SJSA1 (cell line): ENCODE measurements around the gene CLTB. TPM values are rescaled to one million over a fixed set of nuclear protein-coding genes. Genes with fewer than 3 reads are reported as not detected.
"Not testable (repeated sequence)": the region's sequence is repeated elsewhere in the genome, so short reads cannot be mapped to it uniquely, and the experiment has no call there.

Source experiments
- DNase-seq, 2 experiments: peaks; one replicate each; pipeline ENCODE4 v3.0.0-alpha.2; 2015 to 2020; ENCODE audit warnings: low spot score in 2 of 2, low read depth in 1 of 2
- H3K27ac ChIP-seq: fragments of 250-450 bp; sonication (Bioruptor Pico); 2 replicates; pipeline ENCODE4 v1.5.1; 2020; ENCODE audit warnings: mild to moderate bottlenecking, moderate library complexity
- H3K27me3 ChIP-seq: fragments of 250-450 bp; sonication (Bioruptor Pico); replicated peaks from 2 replicates; pipeline ENCODE4 v1.5.1; 2020; ENCODE audit warnings: mild to moderate bottlenecking, moderate library complexity
- H3K36me3 ChIP-seq: fragments of 250-450 bp; sonication (Bioruptor Pico); 2 replicates; pipeline ENCODE4 v1.5.1; 2020; ENCODE audit warnings: mild to moderate bottlenecking
- H3K4me1 ChIP-seq: fragments of 250-450 bp; sonication (Bioruptor Pico); replicated peaks from 2 replicates; pipeline ENCODE4 v1.6.1; 2021; ENCODE audit warnings: mild to moderate bottlenecking
- H3K4me3 ChIP-seq: fragments of 250-450 bp; sonication (Bioruptor Pico); 2 replicates; pipeline ENCODE4 v1.5.1; 2020; ENCODE audit warnings: mild to moderate bottlenecking
- H3K9me3 ChIP-seq: fragments of 250-450 bp; sonication (Bioruptor Pico); replicated peaks from 2 replicates; pipeline ENCODE4 v1.5.1; 2020; ENCODE audit warnings: mild to moderate bottlenecking
- total RNA-seq: library from RNA; depleted of rRNA; stranded (reverse); fragments of >200 nt; shearing (Covaris generic); gene quantifications from 2 replicates; pipeline ENCODE4 v1.2.3, GENCODE V29; 2014

Gene CLTB
- total RNA-seq, 1 experiment from 2014 or later, result 206 TPM

DNA sequence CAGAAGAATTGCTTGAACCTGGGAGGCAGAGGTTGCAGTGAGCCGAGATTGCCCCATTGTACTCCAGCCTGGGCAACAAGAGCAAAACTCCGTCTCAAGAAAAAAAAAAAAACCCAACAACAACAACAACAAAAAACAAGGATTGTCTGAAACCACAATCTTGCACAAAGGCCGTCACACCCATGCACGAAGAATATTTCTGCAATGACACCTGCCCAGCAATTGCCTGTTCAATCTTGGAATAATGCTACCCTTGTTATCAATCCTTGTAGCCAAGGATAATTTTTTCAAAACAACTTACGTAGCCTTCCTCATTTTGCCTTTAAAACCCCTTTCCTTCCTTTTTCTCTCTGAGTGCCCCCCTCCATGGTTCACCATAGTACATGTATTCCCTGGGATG, 3.7 kb upstream of the CLTB start:
- H3K9me3 ChIP-seq, result peaks cover 15% of the 10 kb centered on the region
- peaks cover 9% of the 10 kb centered on the region for H3K36me3 ChIP-seq
- H3K4me3 ChIP-seq, result no peak overlapping the region
- H3K27ac ChIP-seq, result no peak overlapping the region
- peaks cover 20% of the 10 kb centered on the region for H3K4me1 ChIP-seq
- 0 out of 2 replicates have a peak, but pooled peaks cover 5% of the 10 kb centered on the region for H3K27me3 ChIP-seq
- no peak for DNase-seq

DNA sequence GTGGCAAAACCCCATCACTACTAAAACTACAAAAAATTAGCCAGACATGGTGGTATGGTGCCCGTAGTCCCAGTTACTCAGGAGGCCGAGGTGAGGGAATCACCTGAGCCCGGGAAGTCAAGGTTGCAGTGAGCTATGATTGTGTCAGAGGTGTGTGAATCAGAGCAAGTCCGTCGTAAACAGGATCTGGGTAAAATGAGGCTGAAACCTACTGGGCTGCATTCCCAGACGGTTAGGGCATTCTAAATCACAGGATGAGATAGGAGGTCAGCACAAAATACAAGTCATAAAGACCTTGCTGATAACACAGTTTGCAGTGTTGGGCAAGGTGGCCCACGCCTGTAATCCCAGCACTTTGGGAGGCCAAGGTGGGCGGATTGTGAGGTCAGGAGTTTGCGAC, 1.9 kb upstream of the CLTB start:
- Histone ChIP-seq H3K36me3 (peaks cover 9% of the 10 kb centered on the region), H3K4me1 (peaks cover 21% of the 10 kb centered on the region), H3K27me3 (0 out of 2 replicates have a peak, but pooled peaks cover 5% of the 10 kb centered on the region), H3K4me3 (no peak overlapping the region), H3K9me3 (peaks cover 15% of the 10 kb centered on the region), H3K27ac (no peak overlapping the region)
- DNase-seq, result no peak

DNA sequence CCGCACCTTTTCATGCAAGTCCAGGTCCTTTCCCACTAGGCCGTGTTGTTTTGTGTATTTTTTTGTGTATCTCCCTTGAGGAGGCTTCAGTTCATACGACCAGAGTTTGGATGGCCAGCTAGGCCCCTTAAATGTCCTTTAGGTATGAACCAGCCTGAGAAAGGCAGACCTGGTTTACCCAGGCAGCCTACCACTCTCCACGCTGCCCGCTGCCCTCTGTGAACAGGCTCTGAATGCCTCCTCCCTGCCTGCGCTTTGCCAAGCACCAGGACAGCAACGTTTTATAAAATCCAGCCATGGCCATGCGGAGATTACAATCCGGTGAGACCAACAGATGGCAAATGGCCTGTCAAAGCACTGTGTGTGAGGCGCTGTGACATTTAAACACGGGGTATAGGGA, 626 bp upstream of the CLTB start:
- peak overlapping the region; percentile 98 for H3K4me3 ChIP-seq
- 0 out of 2 replicates have a peak, but pooled peaks cover 2% of the 10 kb centered on the region for H3K27me3 ChIP-seq

DNA sequence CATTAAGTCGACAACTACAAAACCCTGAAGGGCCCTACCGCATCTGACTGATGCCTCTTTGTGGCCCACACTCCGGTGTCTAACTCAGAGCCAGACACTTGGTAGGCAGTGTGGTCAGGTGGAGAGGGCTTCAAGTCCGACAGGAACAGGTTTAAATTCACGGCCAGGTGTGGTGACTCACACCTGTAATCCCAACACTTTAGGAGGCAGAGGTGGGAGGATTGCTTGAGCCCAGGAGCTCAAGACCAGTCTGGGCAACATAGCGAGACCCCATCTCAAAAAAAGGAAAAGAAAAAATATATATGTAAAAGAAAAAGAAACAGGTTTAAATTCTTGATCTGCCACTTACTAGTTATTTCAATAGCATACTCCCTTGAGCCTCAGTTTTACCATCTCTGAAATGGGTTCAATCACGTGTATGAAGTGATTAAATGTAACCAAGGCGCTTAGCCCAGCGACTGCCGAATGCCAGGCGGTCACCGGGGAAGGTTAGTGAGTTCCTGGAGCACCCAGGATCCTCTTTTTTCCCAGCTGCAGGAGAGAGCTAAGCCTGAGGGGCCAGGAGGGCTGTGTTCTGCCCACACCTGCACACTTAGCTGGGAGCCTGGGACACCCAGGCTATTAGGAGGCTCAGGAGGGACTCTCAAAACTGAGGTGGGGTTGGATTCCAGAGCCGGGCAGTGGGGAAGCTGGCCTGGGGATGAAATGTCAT, 943 bp downstream of the CLTB start:
- Histone ChIP-seq H3K4me3 (peak overlapping the region; percentile 98), H3K27me3 (no peaks in the 10 kb centered on the region), H3K27ac (peak overlapping the region; percentile 86), H3K9me3 (peaks cover 5% of the 10 kb centered on the region; the same call in 1 of the 2 replicates), H3K36me3 (peaks cover 17% of the 10 kb centered on the region), H3K4me1 (peaks cover 24% of the 10 kb centered on the region)
- DNase-seq, result no peak

More for the DNA sequence above, 626 bp upstream of the CLTB start:
- Histone ChIP-seq H3K36me3 (peaks cover 9% of the 10 kb centered on the region), H3K9me3 (peaks cover 15% of the 10 kb centered on the region), H3K27ac (no peak overlapping the region), H3K4me1 (peaks cover 21% of the 10 kb centered on the region)
- no peak for DNase-seq

DNA sequence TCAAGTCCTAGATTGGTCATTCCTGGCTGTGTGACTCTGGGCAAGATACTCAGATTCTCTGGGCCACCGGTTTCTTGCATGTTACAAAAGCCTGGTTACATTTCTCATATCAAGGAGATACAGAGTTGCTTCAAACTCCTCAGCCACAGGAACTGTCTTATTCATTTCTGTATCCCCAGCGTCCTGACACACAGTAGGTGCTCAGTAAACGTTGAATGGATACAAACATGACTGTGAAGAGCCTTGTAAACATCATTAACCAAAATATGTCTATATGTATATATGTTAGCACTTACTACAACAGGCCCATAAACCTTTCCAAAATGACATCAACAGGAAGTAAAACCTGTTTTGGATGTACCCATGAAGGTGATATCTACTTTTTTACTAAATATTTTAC, 1.6 kb downstream of the CLTB start:
- DNase-seq, result no peak

DNA sequence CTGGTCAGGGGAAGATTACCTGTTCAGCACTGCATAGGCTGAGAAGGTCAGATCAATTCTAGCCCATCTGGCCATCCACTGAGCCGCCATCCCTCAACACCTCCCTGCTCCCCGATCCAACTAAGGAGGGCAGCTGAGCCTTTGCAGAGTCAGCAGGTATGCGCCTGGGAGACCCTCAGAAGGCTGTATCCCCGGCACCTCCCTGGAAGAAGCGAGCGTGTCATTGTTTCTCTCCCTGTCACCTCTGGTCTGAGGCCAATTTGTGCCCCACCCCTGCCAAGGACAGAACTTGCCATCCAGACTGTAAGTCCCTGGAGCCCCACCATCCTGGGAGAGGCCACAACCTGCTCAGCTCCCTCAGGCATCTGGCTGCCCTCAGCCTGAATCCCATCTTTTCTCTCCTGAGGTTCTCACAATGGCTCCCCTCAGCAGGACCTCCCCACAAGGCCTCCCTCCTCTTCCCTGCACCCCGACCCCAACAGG, 2.6 kb downstream of the CLTB start:
- Histone ChIP-seq H3K4me3 (no peak overlapping the region), H3K27ac (no peak overlapping the region), H3K9me3 (peaks cover 3% of the 10 kb centered on the region; the same call in 1 of the 2 replicates), H3K27me3 (no peaks in the 10 kb centered on the region), H3K36me3 (peaks cover 28% of the 10 kb centered on the region), H3K4me1 (peaks cover 24% of the 10 kb centered on the region)
- no peak for DNase-seq

More for the DNA sequence above, 1.6 kb downstream of the CLTB start:
- Histone ChIP-seq H3K4me1 (peaks cover 24% of the 10 kb centered on the region), H3K27ac (no peak overlapping the region), H3K36me3 (peaks cover 24% of the 10 kb centered on the region), H3K27me3 (no peaks in the 10 kb centered on the region), H3K9me3 (peaks cover 3% of the 10 kb centered on the region; the same call in 1 of the 2 replicates), H3K4me3 (no peak overlapping the region)

DNA sequence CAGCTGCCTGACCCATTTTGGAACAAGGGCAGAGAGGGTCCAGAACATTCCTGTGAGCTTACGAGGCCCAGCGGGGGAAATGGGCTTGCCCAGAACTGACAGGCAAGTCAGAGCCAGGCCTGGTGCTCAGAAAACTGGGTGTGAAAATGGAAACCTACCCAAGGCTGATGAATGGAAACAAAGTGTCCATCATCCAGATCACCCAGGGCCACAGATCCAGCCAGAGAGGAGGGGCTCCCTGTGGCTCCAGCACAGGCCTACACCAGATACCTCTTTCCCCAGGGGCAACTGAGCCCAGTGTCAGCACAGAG, 3.1 kb downstream of the CLTB start:
- H3K4me1 ChIP-seq, result peaks cover 24% of the 10 kb centered on the region
- H3K4me3 ChIP-seq, result no peak overlapping the region
- no peak for DNase-seq
- H3K36me3 ChIP-seq, result peaks cover 28% of the 10 kb centered on the region
- H3K27me3 ChIP-seq, result no peaks in the 10 kb centered on the region
- no peak overlapping the region for H3K27ac ChIP-seq
- H3K9me3 ChIP-seq, result peaks cover 3% of the 10 kb centered on the region; the same call in 1 of the 2 replicates

DNA sequence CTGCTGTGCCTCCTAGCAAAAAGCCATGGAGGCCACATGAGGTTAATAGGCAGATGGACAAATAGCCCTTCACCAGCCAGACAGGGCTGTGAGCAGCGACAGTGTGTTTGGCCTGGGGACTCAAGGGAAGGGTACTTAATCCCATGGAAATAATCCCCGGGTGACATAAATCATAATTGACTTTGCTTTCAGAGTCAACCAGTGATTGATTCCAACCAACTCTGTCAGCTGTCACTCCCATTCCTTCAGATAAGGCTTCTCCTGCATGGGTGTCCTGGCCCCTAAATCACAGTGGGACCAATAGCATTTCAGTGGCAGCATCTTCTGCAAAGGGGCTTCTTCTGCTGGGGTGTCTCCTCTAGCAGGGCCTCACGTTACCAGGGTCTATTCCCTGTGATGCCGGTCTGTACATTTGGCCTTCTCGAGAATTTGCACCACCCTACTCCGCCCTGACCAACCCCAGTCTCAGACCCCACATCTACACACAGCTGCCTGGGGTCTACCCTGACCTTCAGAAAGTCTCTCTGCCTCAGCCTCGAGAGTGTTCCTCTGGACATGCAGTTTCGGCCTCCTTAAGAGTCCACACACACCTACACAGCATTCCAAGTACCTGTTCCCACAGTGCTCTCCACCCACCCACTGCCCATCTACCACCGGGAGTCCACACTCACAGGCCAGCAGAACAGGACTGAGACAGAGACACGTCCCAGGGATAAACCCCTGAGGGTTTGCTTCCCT, 3.7 kb downstream of the CLTB start:
- Histone ChIP-seq H3K9me3 (peaks cover 3% of the 10 kb centered on the region; the same call in 1 of the 2 replicates), H3K27me3 (no peaks in the 10 kb centered on the region), H3K4me1 (peaks cover 24% of the 10 kb centered on the region), H3K36me3 (peaks cover 30% of the 10 kb centered on the region), H3K4me3 (no peak overlapping the region), H3K27ac (no peak overlapping the region)
- DNase-seq, result no peak

DNA sequence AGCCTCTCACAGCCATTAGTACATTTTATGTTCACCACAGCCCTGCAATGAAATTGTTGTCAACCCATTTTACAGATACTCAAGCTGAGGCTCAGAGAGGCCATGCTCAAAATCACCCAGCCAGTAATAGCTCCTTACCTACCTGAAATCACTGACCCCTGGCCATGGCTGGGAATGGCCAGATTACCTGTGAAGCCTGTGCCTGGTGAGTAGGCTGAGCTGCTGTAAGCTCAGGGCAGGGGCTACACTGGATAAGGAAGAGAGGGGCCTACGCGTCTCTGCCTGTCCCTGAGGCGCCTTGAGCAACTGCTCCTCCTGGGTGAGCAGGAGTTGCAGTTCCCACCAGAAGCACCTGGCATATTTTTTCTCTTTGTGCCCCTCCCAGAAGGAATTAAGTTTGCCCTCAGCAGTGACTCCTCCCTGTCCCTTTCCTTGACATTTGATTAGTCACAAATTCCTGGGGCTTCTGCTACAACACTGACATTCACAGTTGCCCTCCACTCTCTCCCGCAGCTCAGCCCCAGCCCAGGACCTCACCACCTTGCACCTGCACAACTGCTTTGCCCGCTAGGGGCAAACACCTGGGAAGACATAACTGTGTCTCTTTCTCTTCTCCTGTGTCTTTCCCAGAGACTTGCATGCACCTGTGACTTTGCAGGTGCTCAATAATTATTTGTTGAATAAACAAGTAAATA, 5.7 kb downstream of the CLTB start:
- no peaks in the 10 kb centered on the region for H3K9me3 ChIP-seq
- H3K27me3 ChIP-seq, result no peaks in the 10 kb centered on the region

DNA sequence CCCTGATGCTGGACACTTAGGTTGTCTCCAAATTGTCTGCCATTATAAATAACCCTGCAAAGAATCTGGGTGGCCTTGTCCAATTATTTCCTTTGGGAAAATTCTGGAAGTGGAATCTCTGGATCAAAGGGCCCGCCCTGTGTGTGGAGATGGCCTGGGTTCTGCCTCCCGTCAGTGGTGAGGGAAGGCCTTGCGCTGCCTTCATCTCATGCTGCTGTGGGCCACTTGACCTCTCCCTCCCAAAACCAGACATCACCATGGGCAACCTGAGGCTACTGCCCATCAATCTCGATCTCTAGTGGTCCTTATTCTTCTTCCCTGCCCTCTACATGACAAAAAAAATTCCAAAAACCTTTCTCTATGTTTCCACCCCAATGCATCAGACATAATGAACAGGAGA, 6.6 kb downstream of the CLTB start:
- H3K36me3 ChIP-seq, result peaks cover 49% of the 10 kb centered on the region
- no peaks in the 10 kb centered on the region for H3K27me3 ChIP-seq
- H3K9me3 ChIP-seq, result no peaks in the 10 kb centered on the region
- no peak overlapping the region for H3K27ac ChIP-seq
- H3K4me3 ChIP-seq, result no peak overlapping the region
- H3K4me1 ChIP-seq, result 0 out of 2 replicates have a peak, but pooled peaks cover 3% of the 10 kb centered on the region
- no peak for DNase-seq

More for the DNA sequence above, 5.7 kb downstream of the CLTB start:
- H3K4me1 ChIP-seq, result peaks cover 9% of the 10 kb centered on the region
- peaks cover 42% of the 10 kb centered on the region for H3K36me3 ChIP-seq
- no peak overlapping the region for H3K27ac ChIP-seq
- no peak overlapping the region for H3K4me3 ChIP-seq
- DNase-seq, result no peak

DNA sequence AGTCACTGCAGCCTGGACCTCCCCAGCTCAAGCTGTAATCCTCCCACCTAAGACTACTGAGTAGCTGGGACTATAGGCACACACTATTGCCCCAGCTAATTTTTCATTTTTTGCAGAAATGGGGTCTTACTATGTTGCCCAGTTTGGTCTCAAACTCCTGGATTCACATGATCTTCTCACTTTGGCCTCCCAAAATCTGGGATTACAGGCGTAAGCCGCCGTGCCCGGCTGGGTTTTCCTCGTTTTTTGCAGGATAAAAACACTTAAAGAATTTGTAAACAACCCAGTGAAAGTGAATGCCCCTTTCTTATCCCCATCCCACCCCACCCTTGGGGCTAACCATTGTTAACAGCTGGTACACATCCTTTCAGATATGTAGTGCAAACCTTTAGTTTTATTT, 7.7 kb downstream of the CLTB start:
- DNase-seq, result no peak
- Histone ChIP-seq H3K27ac (no peak overlapping the region), H3K27me3 (no peaks in the 10 kb centered on the region), H3K36me3 (peaks cover 60% of the 10 kb centered on the region), H3K4me1 (0 out of 2 replicates have a peak, but pooled peaks cover 3% of the 10 kb centered on the region), H3K9me3 (no peaks in the 10 kb centered on the region), H3K4me3 (no peak overlapping the region)

DNA sequence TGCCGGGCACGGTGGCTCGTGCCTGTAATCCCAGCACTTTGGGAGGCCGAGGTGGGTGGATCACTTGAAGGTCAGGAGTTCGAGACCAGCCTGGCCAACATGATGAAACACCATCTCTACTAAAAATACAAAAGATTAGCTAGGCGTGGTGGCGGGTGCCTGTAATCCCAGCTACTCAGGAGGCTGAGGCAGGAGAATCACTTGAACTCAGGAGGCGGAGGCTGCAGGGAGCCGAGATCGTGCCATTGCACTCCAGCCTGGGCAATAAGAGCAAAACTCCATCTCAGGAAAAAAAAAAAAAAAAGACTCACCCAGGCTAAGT, 8.1 kb downstream of the CLTB start:
- not testable (repeated sequence) for H3K4me1 ChIP-seq, H3K9me3 ChIP-seq, H3K27me3 ChIP-seq, H3K4me3 ChIP-seq, DNase-seq, H3K27ac ChIP-seq
- H3K36me3 ChIP-seq, result peaks cover 62% of the 10 kb centered on the region

DNA sequence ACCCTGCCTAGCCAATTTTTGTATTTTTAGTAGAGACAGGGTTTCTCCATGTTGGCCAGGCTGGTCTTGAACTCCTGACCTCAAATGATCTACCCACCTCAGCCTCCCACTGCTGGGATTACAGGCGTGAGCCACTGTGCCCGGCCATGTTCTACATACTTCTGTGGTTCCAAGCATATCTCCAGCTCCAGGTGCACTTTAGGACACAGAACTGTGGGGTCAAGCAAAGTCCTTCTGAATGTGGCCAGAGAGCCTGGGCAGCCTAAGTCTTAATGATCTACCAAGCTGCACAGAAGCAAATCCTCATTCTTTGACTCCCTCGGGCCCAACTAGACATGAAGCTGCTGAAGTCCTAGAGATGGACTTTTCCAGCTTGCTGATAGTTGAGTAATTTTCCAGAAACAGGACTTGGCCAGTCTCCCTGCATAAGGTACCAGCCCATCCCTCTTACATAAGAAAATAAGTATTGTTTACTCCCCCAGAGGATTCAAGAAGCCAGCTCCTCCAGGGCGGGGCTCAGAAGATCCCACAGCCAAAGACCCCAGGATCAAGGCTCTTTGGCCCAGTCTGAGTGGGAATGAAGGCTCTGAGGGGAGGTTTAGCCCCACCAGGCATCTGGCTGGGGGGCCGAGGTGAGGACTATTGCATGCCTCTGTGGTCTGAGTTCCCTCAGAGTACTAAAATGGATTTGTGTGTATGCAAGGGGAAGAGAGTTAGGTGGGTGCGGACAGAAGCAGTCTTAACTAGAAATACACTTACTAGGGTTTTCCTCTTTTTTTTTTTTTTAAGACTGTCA, 8.7 kb downstream of the CLTB start:
- Histone ChIP-seq H3K36me3 (peaks cover 62% of the 10 kb centered on the region), H3K9me3 (no peaks in the 10 kb centered on the region), H3K27ac (no peak overlapping the region), H3K4me3 (no peak overlapping the region), H3K4me1 (0 out of 2 replicates have a peak, but pooled peaks cover 3% of the 10 kb centered on the region), H3K27me3 (no peaks in the 10 kb centered on the region)
- no peak for DNase-seq
